ENCODE measurements around the gene DCAF5. TPM values are rescaled to one million over a fixed set of nuclear protein-coding genes. Genes with fewer than 3 reads are reported as not detected.

Gene DCAF5, protein sequence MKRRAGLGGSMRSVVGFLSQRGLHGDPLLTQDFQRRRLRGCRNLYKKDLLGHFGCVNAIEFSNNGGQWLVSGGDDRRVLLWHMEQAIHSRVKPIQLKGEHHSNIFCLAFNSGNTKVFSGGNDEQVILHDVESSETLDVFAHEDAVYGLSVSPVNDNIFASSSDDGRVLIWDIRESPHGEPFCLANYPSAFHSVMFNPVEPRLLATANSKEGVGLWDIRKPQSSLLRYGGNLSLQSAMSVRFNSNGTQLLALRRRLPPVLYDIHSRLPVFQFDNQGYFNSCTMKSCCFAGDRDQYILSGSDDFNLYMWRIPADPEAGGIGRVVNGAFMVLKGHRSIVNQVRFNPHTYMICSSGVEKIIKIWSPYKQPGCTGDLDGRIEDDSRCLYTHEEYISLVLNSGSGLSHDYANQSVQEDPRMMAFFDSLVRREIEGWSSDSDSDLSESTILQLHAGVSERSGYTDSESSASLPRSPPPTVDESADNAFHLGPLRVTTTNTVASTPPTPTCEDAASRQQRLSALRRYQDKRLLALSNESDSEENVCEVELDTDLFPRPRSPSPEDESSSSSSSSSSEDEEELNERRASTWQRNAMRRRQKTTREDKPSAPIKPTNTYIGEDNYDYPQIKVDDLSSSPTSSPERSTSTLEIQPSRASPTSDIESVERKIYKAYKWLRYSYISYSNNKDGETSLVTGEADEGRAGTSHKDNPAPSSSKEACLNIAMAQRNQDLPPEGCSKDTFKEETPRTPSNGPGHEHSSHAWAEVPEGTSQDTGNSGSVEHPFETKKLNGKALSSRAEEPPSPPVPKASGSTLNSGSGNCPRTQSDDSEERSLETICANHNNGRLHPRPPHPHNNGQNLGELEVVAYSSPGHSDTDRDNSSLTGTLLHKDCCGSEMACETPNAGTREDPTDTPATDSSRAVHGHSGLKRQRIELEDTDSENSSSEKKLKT
- 16.3 and 16.6 TPM in 2 replicates for total RNA-seq

DNA sequence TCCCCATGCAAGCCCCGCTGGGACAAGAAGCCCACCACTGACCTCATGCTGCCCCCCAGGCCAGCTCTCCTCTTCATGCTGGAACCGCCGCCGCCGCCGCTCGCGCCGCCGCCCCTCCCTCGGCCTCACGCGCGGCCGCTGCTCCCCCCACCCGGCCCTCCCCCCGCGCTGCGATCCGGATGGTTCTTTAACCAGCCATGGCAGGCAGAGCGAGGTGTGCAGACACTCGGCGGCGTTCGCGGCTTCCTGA, at the start of gene DCAF5:
Gene DCAF5 (minus strand): TSS at position 218 of the 250 bp plus-strand sequence. CDS start 141 bp downstream, at position 77.

GRCh38 chr14:69191340-69192111, 38.6 kb upstream of the DCAF5 start, which contains the start of gene EXD2:
Gene EXD2 (plus strand): TSS chr14:69191498. CDS start chr14:69209471, 17,973 bp downstream.

Other genes starting within 250 kb of the DCAF5 start
- 365 and 443 TPM in 2 replicates for gene ACTN1, start 173.8 kb downstream of the DCAF5 start, total RNA-seq
- gene EXD2, start 38.4 kb upstream of the DCAF5 start, total RNA-seq = 18.2 and 24.0 TPM in 2 replicates
- gene GALNT16, start 107.0 kb upstream of the DCAF5 start, total RNA-seq = 1.9 and 2.5 TPM in 2 replicates
- 115 and 259 TPM in 2 replicates for gene ERH, start 245.2 kb upstream of the DCAF5 start, total RNA-seq
- gene SLC39A9, start 245.6 kb upstream of the DCAF5 start, total RNA-seq = 150 and 169 TPM in 2 replicates

All from regular cardiac myocyte (primary cell).